Ishikawa (cell line): Measurements from ENCODE around the gene URB1.

ENCODE experiments used
- CEBPB ChIP-seq: IDR thresholded peaks from 2 replicates; pipeline ENCODE4 v1.6.1; 2012
- CREB1 ChIP-seq: IDR thresholded peaks from 2 replicates; pipeline ENCODE4 v1.6.1; 2012; ENCODE audit warnings: low read depth
- EGR1 ChIP-seq: IDR thresholded peaks from 2 replicates; pipeline ENCODE4 v1.6.1; 2012
- EP300 ChIP-seq: IDR thresholded peaks from 2 replicates; pipeline ENCODE4 v1.6.1; 2012; ENCODE audit warnings: borderline replicate concordance
- FOXM1 ChIP-seq: IDR thresholded peaks from 2 replicates; pipeline ENCODE4 v1.6.1; 2012; ENCODE audit warnings: low read depth, borderline replicate concordance
- MAX ChIP-seq: IDR thresholded peaks from 2 replicates; pipeline ENCODE4 v1.6.1; 2012
- NFIC ChIP-seq: IDR thresholded peaks from 2 replicates; pipeline ENCODE4 v1.6.1; 2012
- RAD21 ChIP-seq: IDR thresholded peaks from 2 replicates; pipeline ENCODE4 v1.6.1; 2012; ENCODE audit warnings: low read depth
- REST ChIP-seq: IDR thresholded peaks from 2 replicates; pipeline ENCODE4 v1.6.1; 2012; ENCODE audit warnings: low read depth, mild to moderate bottlenecking
- TAF1 ChIP-seq: IDR thresholded peaks from 2 replicates; pipeline ENCODE4 v1.6.1; 2012; ENCODE audit warnings: low read depth, mild to moderate bottlenecking
- TCF12 ChIP-seq: IDR thresholded peaks from 2 replicates; pipeline ENCODE4 v1.6.1; 2012; ENCODE audit warnings: low read depth
- TEAD4 ChIP-seq: IDR thresholded peaks from 2 replicates; pipeline ENCODE4 v1.6.1; 2012
- USF1 ChIP-seq: IDR thresholded peaks from 2 replicates; pipeline ENCODE4 v1.6.1; 2012
- YY1 ChIP-seq: IDR thresholded peaks from 2 replicates; pipeline ENCODE4 v1.6.1; 2012; ENCODE audit warnings: low read depth
- ZBTB7A ChIP-seq: IDR thresholded peaks from 2 replicates; pipeline ENCODE4 v1.6.1; 2012; ENCODE audit warnings: low read depth

Gene URB1

GRCh38 chr21:32330784-32331311 lies 62.0 kb downstream of the URB1 start:
- TF ChIP-seq MAX (no peak), EP300 (no peak), CEBPB (no peak), TCF12 (no peak), ZBTB7A (no peak), TAF1 (no peak), NFIC (no peak), TEAD4 (no peak), REST (no peak), CREB1 (no peak)

- TF ChIP-seq USF1 (no peak), TCF12 (no peak), RAD21 (no peak)
These were observed 63.0 kb downstream of the URB1 start for GRCh38 chr21:32329776-32330175.

GRCh38 chr21:32329331-32329730 lies 63.5 kb downstream of the URB1 start:
- TF ChIP-seq CREB1: no peak
- no peak for TF ChIP-seq NFIC
- no peak for TF ChIP-seq TAF1
- TF ChIP-seq REST: no peak
- TF ChIP-seq ZBTB7A: no peak
- no peak for TF ChIP-seq TCF12
- no peak for TF ChIP-seq RAD21
- TF ChIP-seq FOXM1: no peak
- TF ChIP-seq TEAD4: no peak
- no peak for TF ChIP-seq USF1
- TF ChIP-seq MAX: no peak
- TF ChIP-seq EGR1: no peak

- no peak for TF ChIP-seq REST
- no peak for TF ChIP-seq TEAD4
- TF ChIP-seq RAD21: no peak
- TF ChIP-seq YY1: no peak
- TF ChIP-seq MAX: no peak
These were observed 64.2 kb downstream of the URB1 start for GRCh38 chr21:32328595-32328994.

- TF ChIP-seq REST (no peak), TAF1 (no peak), NFIC (no peak), FOXM1 (no peak), USF1 (no peak), MAX (no peak), YY1 (no peak), CREB1 (no peak)
These were observed 67.1 kb downstream of the URB1 start for GRCh38 chr21:32325706-32326105.
